IMR-90 (cell line): ENCODE results near the gene PRAME. TPM values are rescaled to one million over a fixed set of nuclear protein-coding genes. Genes with fewer than 3 reads are reported as not detected.

Experiments used
- ATAC-seq: fragments of 200-7000 bp; cut with Tn5 transposase; 2 replicates; pipeline ENCODE4 v1.9.1; 2020; ENCODE audit warnings: low read depth, mild to moderate bottlenecking, moderate library complexity
- BruUV-seq: library from RNA; stranded (reverse); fragments of 400-500 nt; replicated peaks from 2 replicates; lab custom pipeline; 2021; lab: Mats Ljungman, UMichigan
- CTCF ChIA-PET: fragments of 300-600 bp; formaldehyde crosslinking; extraction: SDS; loops from one replicate; lab custom pipeline; 2021; ENCODE audit warnings: antibody characterized with exemption; lab: Yijun Ruan, JAX
- POLR2A ChIA-PET: fragments of 300-600 bp; sonication (Branson Sonifier 250); formaldehyde crosslinking; loops from one replicate; lab custom pipeline; 2022; ENCODE audit warnings: antibody characterized with exemption; ENCODE audit not compliant: unreplicated experiment; lab: Charles Lee
- DNase-seq: peaks from one replicate; pipeline ENCODE4 v3.0.0; 2013
- H2AFZ ChIP-seq: replicated peaks from 2 replicates; pipeline ENCODE3; 2013; ENCODE audit warnings: low read length, mild to moderate bottlenecking; ENCODE audit not compliant: poor library complexity
- H2AK5ac ChIP-seq: 2 replicates; pipeline ENCODE4 v1.6.1; 2013; ENCODE audit warnings: low read depth, low read length, inconsistent platforms
- H2AK9ac ChIP-seq: replicated peaks from 2 replicates; pipeline ENCODE3; 2013; ENCODE audit warnings: mild to moderate bottlenecking, low read depth, low read length, moderate library complexity; ENCODE audit not compliant: poor library complexity
- H2BK120ac ChIP-seq: 2 replicates; pipeline ENCODE4 v1.6.1; 2013; ENCODE audit warnings: low read depth, low read length, inconsistent platforms
- H2BK15ac ChIP-seq: 3 replicates; pipeline ENCODE4 v1.6.1; 2013; ENCODE audit warnings: low read depth, low read length, inconsistent platforms
- H2BK20ac ChIP-seq: 2 replicates; pipeline ENCODE4 v1.6.1; 2013; ENCODE audit warnings: low read depth, mild to moderate bottlenecking, inconsistent platforms, low read length, moderate library complexity
- H2BK5ac ChIP-seq: 2 replicates; pipeline ENCODE4 v1.6.1; 2013; ENCODE audit warnings: mild to moderate bottlenecking, low read depth, low read length, inconsistent platforms; ENCODE audit not compliant: poor library complexity, severe bottlenecking
- H3K14ac ChIP-seq: replicated peaks from 2 replicates; pipeline ENCODE4 v1.6.1; 2013; ENCODE audit warnings: low read depth, low read length, inconsistent platforms
- H3K18ac ChIP-seq: 2 replicates; pipeline ENCODE4 v1.6.1; 2013; ENCODE audit warnings: low read depth, low read length, control low read depth
- H3K23ac ChIP-seq: 2 replicates; pipeline ENCODE4 v1.6.1; 2013; ENCODE audit warnings: low read depth, low read length, inconsistent platforms
- H3K27ac ChIP-seq: 2 replicates; pipeline ENCODE4 v1.5.1; 2013; ENCODE audit warnings: mild to moderate bottlenecking, control low read depth, low read length; ENCODE audit not compliant: insufficient read depth
- H3K27me3 ChIP-seq: 2 replicates; pipeline ENCODE4 v1.6.1; 2013; ENCODE audit warnings: low read length; ENCODE audit not compliant: control insufficient read depth, insufficient read depth
- H3K36me3 ChIP-seq: 2 replicates; pipeline ENCODE4 v1.6.1; 2013; ENCODE audit warnings: low read length, mixed read lengths; ENCODE audit not compliant: control insufficient read depth, insufficient read depth
- H3K4ac ChIP-seq: 2 replicates; pipeline ENCODE4 v1.6.1; 2013; ENCODE audit warnings: low read depth, low read length, inconsistent platforms
- H3K4me1 ChIP-seq: 2 replicates; pipeline ENCODE4 v1.6.1; 2013; ENCODE audit warnings: low read length, mixed read lengths; ENCODE audit not compliant: control insufficient read depth, insufficient read depth
- H3K4me2 ChIP-seq: 2 replicates; pipeline ENCODE4 v1.6.1; 2013; ENCODE audit warnings: low read depth, mild to moderate bottlenecking, control low read depth, low read length, moderate library complexity
- H3K4me3 ChIP-seq: 2 replicates; pipeline ENCODE4 v1.5.1; 2013; ENCODE audit warnings: low read depth, mild to moderate bottlenecking, control low read depth, low read length, moderate library complexity; ENCODE audit not compliant: insufficient read depth
- H3K56ac ChIP-seq: 2 replicates; pipeline ENCODE4 v1.6.1; 2013; ENCODE audit warnings: low read length, inconsistent platforms; ENCODE audit not compliant: insufficient read depth; ENCODE audit errors: extremely low read depth
- H3K79me1 ChIP-seq, 2 experiments: 2 replicates each; pipeline ENCODE4 v1.6.1; 2013; ENCODE audit warnings: low read length in 2 of 2, inconsistent platforms in 1 of 2, low read depth in 1 of 2
- H3K9ac ChIP-seq: 2 replicates; pipeline ENCODE4 v1.6.1; 2013; ENCODE audit warnings: low read depth, low read length, control low read depth
- H3K9me1 ChIP-seq: 2 replicates; pipeline ENCODE4 v1.6.1; 2013; ENCODE audit warnings: low read length, inconsistent platforms; ENCODE audit not compliant: insufficient read depth
- H3K9me3 ChIP-seq: 2 replicates; pipeline ENCODE4 v1.6.1; 2013; ENCODE audit warnings: low read length; ENCODE audit not compliant: control insufficient read depth, insufficient read depth
- H4K20me1 ChIP-seq: 2 replicates; pipeline ENCODE4 v1.6.1; 2013; ENCODE audit warnings: low read length, inconsistent platforms; ENCODE audit not compliant: insufficient read depth
- H4K5ac ChIP-seq: 2 replicates; pipeline ENCODE4 v1.6.1; 2013; ENCODE audit warnings: mild to moderate bottlenecking, low read depth, low read length, control low read depth
- H4K8ac ChIP-seq, 2 experiments: 2 replicates each; pipeline ENCODE4 v1.6.1; 2013; ENCODE audit warnings: low read depth in 2 of 2, low read length in 2 of 2, control low read depth in 1 of 2, inconsistent platforms in 1 of 2
- H4K91ac ChIP-seq: 2 replicates; pipeline ENCODE4 v1.6.1; 2013; ENCODE audit warnings: low read depth, low read length, inconsistent platforms; ENCODE audit not compliant: insufficient read depth
- BHLHE40 ChIP-seq: fragments of 150-350 bp; IDR thresholded peaks from 2 replicates; pipeline ENCODE4 v1.6.1; 2016; ENCODE audit warnings: mild to moderate bottlenecking, low read depth, low read length
- CEBPB ChIP-seq: IDR thresholded peaks from 2 replicates; pipeline ENCODE4 v1.6.1; 2012; ENCODE audit warnings: low read depth, low read length, improper control_type of control experiment
- MAZ ChIP-seq: IDR thresholded peaks from 2 replicates; pipeline ENCODE4 v1.6.1; 2012; ENCODE audit warnings: low read depth, mild to moderate bottlenecking, low read length, improper control_type of control experiment, moderate library complexity, borderline replicate concordance
- RFX5 ChIP-seq: IDR thresholded peaks from 2 replicates; pipeline ENCODE4 v1.8.0; 2012; ENCODE audit warnings: low read depth, mild to moderate bottlenecking, low read length, moderate library complexity
- SMC3 ChIP-seq: fragments of 150-350 bp; IDR thresholded peaks from 2 replicates; pipeline ENCODE4 v1.6.1; 2016; ENCODE audit warnings: low read depth, mild to moderate bottlenecking, antibody characterized with exemption, low read length, moderate library complexity
- WGBS, 2 experiments: methylation state at CpG; one replicate each; pipeline versions ENCODE4 v1.1.5 to v1.1.7; 2013; ENCODE audit warnings: missing lambda C conversion rate in 2 of 2; ENCODE audit not compliant: insufficient read length in 1 of 2; ENCODE audit errors: extremely low coverage in 2 of 2; 5-methylcytosine and 5-hydroxymethylcytosine counted together
- dilution Hi-C: fragments of 300-500 bp; cut with HindIII; formaldehyde crosslinking; loops from one replicate; pipeline ENCODE4 v1.14.3; 2018; ENCODE audit warnings: low sequenced_read_pairs; ENCODE audit not compliant: unreplicated experiment
- in situ Hi-C: fragments of 300-500 bp; cut with MboI; formaldehyde crosslinking; loops from 3 replicates; pipeline ENCODE4 v1.14.3; 2019; ENCODE audit warnings: low sequenced_read_pairs, inconsistent platforms, mixed read lengths
- intact Hi-C: fragments of 100-400 bp; cut with micrococcal nuclease; formaldehyde crosslinking; loops from 2 replicates; pipeline ENCODE4 v1.10.0; 2022
- polyA plus RNA-seq, 3 experiments: library from polyadenylated mRNA; depleted of rRNA; stranded (reverse); fragments of >200 nt; gene quantifications; 2 replicates each; pipeline ENCODE4 v1.2.3, GENCODE V29; 2012; ENCODE audit warnings: low replicate concordance in 1 of 3
- total RNA-seq: library from RNA; depleted of rRNA; stranded (reverse); fragments of >200 nt; gene quantifications from 2 replicates; pipeline ENCODE4 v1.2.3, GENCODE V29; 2012

PRAME gene
- total and polyA plus RNA-seq, 2 of the 4 experiments (the other 2 are of a cell fraction) = not detected

DNA sequence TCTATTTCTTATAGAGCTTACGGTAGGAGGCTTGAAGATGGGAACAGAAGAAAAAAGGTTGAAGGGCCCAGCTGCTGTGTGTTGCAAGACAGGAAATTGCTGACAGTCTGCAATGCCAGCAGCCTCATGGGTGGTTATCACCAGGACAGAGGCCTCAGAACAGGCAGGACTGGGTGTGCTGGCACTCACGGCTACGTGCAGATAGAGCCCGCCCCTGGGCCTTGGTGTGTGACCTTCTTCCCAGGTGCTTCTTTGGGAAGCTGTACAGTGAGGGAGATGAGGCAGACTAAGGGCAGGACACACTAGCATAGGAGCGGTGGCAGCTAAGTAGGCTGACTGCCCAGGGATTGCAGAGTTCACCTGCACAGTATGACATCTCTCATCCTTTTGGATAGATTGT is 12.6 kb downstream of the PRAME start:
- H2BK5ac ChIP-seq = no peak overlapping the region
- H4K8ac ChIP-seq = no peak overlapping the region
- in situ Hi-C loops (no loop called here), dilution Hi-C loops (no loop called here), intact Hi-C loops (no loop called here)
- H4K5ac ChIP-seq = no peak overlapping the region
- no peak overlapping the region for H3K27ac ChIP-seq
- H3K9me1 ChIP-seq = no peaks in the 10 kb centered on the region
- no peak overlapping the region for H3K4me2 ChIP-seq
- no peaks in the 10 kb centered on the region for H3K9me3 ChIP-seq
- ChIA-PET CTCF (no interaction called here), POLR2A (no interaction called here)
- WGBS, 2 experiments = no CpG with 5 or more reads among the region's 5 CpGs
- H2AK5ac ChIP-seq = no peak overlapping the region
- ATAC-seq (no peak), DNase-seq (peak; percentile 8)
- H3K79me1 ChIP-seq = no peaks in the 10 kb centered on the region
- H3K56ac ChIP-seq = no peak overlapping the region
- H4K91ac ChIP-seq = no peak overlapping the region
- H3K4me3 ChIP-seq = no peak overlapping the region
- no peak overlapping the region for H3K4ac ChIP-seq
- no peak overlapping the region for H2BK15ac ChIP-seq
- H3K9ac ChIP-seq = no peak overlapping the region
- no peak overlapping the region for H2AK9ac ChIP-seq
- no peak overlapping the region for H3K18ac ChIP-seq
- BruUV-seq = no TSS peak
- no peaks in the 10 kb centered on the region for H3K4me1 ChIP-seq
- H3K27me3 ChIP-seq = peaks cover 17% of the 10 kb centered on the region
- H2BK20ac ChIP-seq = no peak overlapping the region
- H4K20me1 ChIP-seq = no peaks in the 10 kb centered on the region
- TF ChIP-seq SMC3 (no peak), BHLHE40 (no peak), RFX5 (no peak), CEBPB (no peak), MAZ (no peak)
- H2BK120ac ChIP-seq = no peak overlapping the region
- H3K23ac ChIP-seq = no peak overlapping the region
- H3K36me3 ChIP-seq = no peaks in the 10 kb centered on the region
- no peak overlapping the region for H3K14ac ChIP-seq
- H2AFZ ChIP-seq = no peak overlapping the region
